KG1 (cell line): Measurements from ENCODE around the gene DNHD1.

Experiments used
- DNase-seq: peaks from one replicate; lab custom pipeline; 2025; lab: John Stamatoyannopoulos, UW

DNHD1 gene

GRCh38 chr11:6563667-6564066 is 66.6 kb downstream of the DNHD1 start:
- DNase-seq, result no peak

- no peak for DNase-seq
Measured at GRCh38 chr11:6565325-6565724, 68.2 kb downstream of the DNHD1 start.

GRCh38 chr11:6565988-6566703 is 69.1 kb downstream of the DNHD1 start:
- DNase-seq, result no peak

- DNase-seq, result no peak
Measured at GRCh38 chr11:6566704-6567370, 69.8 kb downstream of the DNHD1 start.

- DNase-seq, result no peak
Measured at GRCh38 chr11:6567371-6567745, 70.3 kb downstream of the DNHD1 start.

GRCh38 chr11:6568191-6568918 is 71.3 kb downstream of the DNHD1 start:
- no peak for DNase-seq

- no peak for DNase-seq
Measured at GRCh38 chr11:6569706-6570105, 72.6 kb downstream of the DNHD1 start.

- no peak for DNase-seq
Measured at GRCh38 chr11:6570691-6571427, 73.8 kb downstream of the DNHD1 start.

GRCh38 chr11:6571434-6572008 is 74.4 kb downstream of the DNHD1 start:
- no peak for DNase-seq

- no peak for DNase-seq
Measured at GRCh38 chr11:6572215-6572614, 75.1 kb downstream of the DNHD1 start.

- DNase-seq, result no peak
Measured at GRCh38 chr11:6574816-6575715, 78.0 kb downstream of the DNHD1 start.

GRCh38 chr11:6576471-6577373 is 79.6 kb downstream of the DNHD1 start:
- DNase-seq, result no peak

- no peak for DNase-seq
Measured at GRCh38 chr11:6578134-6578533, 81.1 kb downstream of the DNHD1 start.

- DNase-seq, result no peak
Measured at GRCh38 chr11:6579681-6580080, 82.6 kb downstream of the DNHD1 start.

- DNase-seq, result no peak
Measured at GRCh38 chr11:6583584-6583983, 86.5 kb downstream of the DNHD1 start.

GRCh38 chr11:6584528-6584927 is 87.4 kb downstream of the DNHD1 start:
- DNase-seq, result no peak

- no peak for DNase-seq
Measured at GRCh38 chr11:6586434-6587359, 89.6 kb downstream of the DNHD1 start.

GRCh38 chr11:6587360-6587953 is 90.4 kb downstream of the DNHD1 start:
- DNase-seq, result no peak
